ENCODE measurements around the gene CXCL9.

CXCL9 gene

GRCh38 chr4:76029300-76029699 is 22.0 kb upstream of the CXCL9 start:
- no peak overlapping the region for H3K4me3 ChIP-seq (ENCODE audit: low read depth, low read length)
- H3K9me3 ChIP-seq (ENCODE audit: control insufficient read depth, insufficient read depth, low read depth, low read length), result no peaks in the 10 kb centered on the region
- POLR2A ChIA-PET, result no interaction called here
- H3K36me3 ChIP-seq (ENCODE audit: control insufficient read depth in 2 of 2, insufficient read depth in 1 of 2, low read length in 2 of 2), result no peaks in the 10 kb centered on the region
- H3K4me1 ChIP-seq (ENCODE audit: control insufficient read depth, insufficient read depth, low read length), result no peaks in the 10 kb centered on the region
- TF ChIP-seq GLI2 (tag by site-specific recombination; IDR thresholded peaks at IDR 0.05; ENCODE audit: borderline replicate concordance, low read depth), result no peak
- TF ChIP-seq ZNF133 (tag by site-specific recombination; IDR thresholded peaks at IDR 0.05), result no peak
- TF ChIP-seq ZNF555 (tag by site-specific recombination; conservative IDR thresholded peaks at IDR 0.05), result no peak
- no peak for TF ChIP-seq ZNF335 (tag by site-specific recombination; conservative IDR thresholded peaks at IDR 0.05)
- no peak for TF ChIP-seq ZNF311 (tag by site-specific recombination; IDR thresholded peaks at IDR 0.05; ENCODE audit: borderline replicate concordance)
- TF ChIP-seq ZNF600 (tag by site-specific recombination; IDR thresholded peaks at IDR 0.05), result no peak
- TF ChIP-seq, protein P1, sequence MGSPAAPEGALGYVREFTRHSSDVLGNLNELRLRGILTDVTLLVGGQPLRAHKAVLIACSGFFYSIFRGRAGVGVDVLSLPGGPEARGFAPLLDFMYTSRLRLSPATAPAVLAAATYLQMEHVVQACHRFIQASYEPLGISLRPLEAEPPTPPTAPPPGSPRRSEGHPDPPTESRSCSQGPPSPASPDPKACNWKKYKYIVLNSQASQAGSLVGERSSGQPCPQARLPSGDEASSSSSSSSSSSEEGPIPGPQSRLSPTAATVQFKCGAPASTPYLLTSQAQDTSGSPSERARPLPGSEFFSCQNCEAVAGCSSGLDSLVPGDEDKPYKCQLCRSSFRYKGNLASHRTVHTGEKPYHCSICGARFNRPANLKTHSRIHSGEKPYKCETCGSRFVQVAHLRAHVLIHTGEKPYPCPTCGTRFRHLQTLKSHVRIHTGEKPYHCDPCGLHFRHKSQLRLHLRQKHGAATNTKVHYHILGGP (tag by site-specific recombination; IDR thresholded peaks at IDR 0.05), result no peak
- TF ChIP-seq ZNF112 (tag by site-specific recombination; IDR thresholded peaks at IDR 0.05), result no peak
- TF ChIP-seq, protein P2, sequence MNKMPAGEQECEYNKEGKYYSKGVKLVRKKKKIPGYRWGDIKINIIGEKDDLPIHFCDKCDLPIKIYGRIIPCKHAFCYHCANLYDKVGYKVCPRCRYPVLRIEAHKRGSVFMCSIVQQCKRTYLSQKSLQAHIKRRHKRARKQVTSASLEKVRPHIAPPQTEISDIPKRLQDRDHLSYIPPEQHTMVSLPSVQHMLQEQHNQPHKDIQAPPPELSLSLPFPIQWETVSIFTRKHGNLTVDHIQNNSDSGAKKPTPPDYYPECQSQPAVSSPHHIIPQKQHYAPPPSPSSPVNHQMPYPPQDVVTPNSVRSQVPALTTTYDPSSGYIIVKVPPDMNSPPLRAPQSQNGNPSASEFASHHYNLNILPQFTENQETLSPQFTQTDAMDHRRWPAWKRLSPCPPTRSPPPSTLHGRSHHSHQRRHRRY (tag by site-specific recombination; IDR thresholded peaks at IDR 0.05), result no peak
- TF ChIP-seq KLF1 (tag by site-specific recombination; IDR thresholded peaks at IDR 0.05), result no peak
- no peak for TF ChIP-seq ZNF510 (tag by site-specific recombination; IDR thresholded peaks at IDR 0.05; ENCODE audit: insufficient replicate concordance)
- TF ChIP-seq ZNF560 (tag by site-specific recombination; IDR thresholded peaks at IDR 0.05; ENCODE audit: borderline replicate concordance), result no peak
- no peak for TF ChIP-seq ZNF701 (tag by site-specific recombination; IDR thresholded peaks at IDR 0.05)
- no peak for TF ChIP-seq YY2 (tag by site-specific recombination; IDR thresholded peaks at IDR 0.05)
- TF ChIP-seq CTCF (tag by site-specific recombination; IDR thresholded peaks at IDR 0.05), result no peak
- no peak for TF ChIP-seq OVOL3 (tag by site-specific recombination; IDR thresholded peaks at IDR 0.05)
- TF ChIP-seq ZNF132 (tag by site-specific recombination; IDR thresholded peaks at IDR 0.05; ENCODE audit: borderline replicate concordance), result no peak
- no peak for TF ChIP-seq ZNF248 (tag by site-specific recombination; IDR thresholded peaks at IDR 0.05)
- TF ChIP-seq EGR2 (tag by site-specific recombination; IDR thresholded peaks at IDR 0.05; ENCODE audit: low read depth), result no peak
- H3K27ac ChIP-seq (ENCODE audit: extremely low read depth, low read depth, low read length), result no peak overlapping the region
- CTCF ChIA-PET, result no interaction called here

GRCh38 chr4:76028350-76028765 is 21.0 kb upstream of the CXCL9 start:
- ChIA-PET CTCF (no interaction called here), POLR2A (no interaction called here)
- no peak overlapping the region for H3K27ac ChIP-seq (ENCODE audit: extremely low read depth, low read depth, low read length)
- H3K36me3 ChIP-seq (ENCODE audit: control insufficient read depth in 2 of 2, insufficient read depth in 1 of 2, low read length in 2 of 2), result no peaks in the 10 kb centered on the region
- no peaks in the 10 kb centered on the region for H3K4me1 ChIP-seq (ENCODE audit: control insufficient read depth, insufficient read depth, low read length)
- H3K9me3 ChIP-seq (ENCODE audit: control insufficient read depth, insufficient read depth, low read depth, low read length), result no peaks in the 10 kb centered on the region
- no peak overlapping the region for H3K4me3 ChIP-seq (ENCODE audit: low read depth, low read length)
- TF ChIP-seq ZNF133 (tag by site-specific recombination; IDR thresholded peaks at IDR 0.05) (no peak), ZNF404 (tag by site-specific recombination; IDR thresholded peaks at IDR 0.05) (no peak), ZNF707 (tag by site-specific recombination; IDR thresholded peaks at IDR 0.05) (no peak), ZNF202 (tag by site-specific recombination; IDR thresholded peaks at IDR 0.05; ENCODE audit: borderline replicate concordance) (no peak), FEZF1 (tag by site-specific recombination; IDR thresholded peaks at IDR 0.05) (peak; percentile 21; the same call in 1 of the 2 replicates), ZBTB10 (tag by site-specific recombination; IDR thresholded peaks at IDR 0.05) (no peak), ZNF335 (tag by site-specific recombination; conservative IDR thresholded peaks at IDR 0.05) (0 out of 2 replicates have a peak, but pooled peaks have one; percentile 21), ZNF391 (tag by site-specific recombination; IDR thresholded peaks at IDR 0.05; ENCODE audit: borderline replicate concordance, low read depth) (no peak)

All from HEK293 (cell line).